Chondrocyte (in vitro differentiated cells): ENCODE data around the gene GABBR1. TPM values are rescaled to one million over a fixed set of nuclear protein-coding genes. Genes with fewer than 3 reads are reported as not detected.

Source experiments
- DNase-seq: peaks from one replicate; pipeline ENCODE4 v3.0.0; 2021; ENCODE audit warnings: mixed read lengths, low spot score
- H3K27ac Mint-ChIP-seq: one replicate; pipeline ENCODE4 v1.8.0; 2021; ENCODE audit warnings: mild to moderate bottlenecking, moderate library complexity, mixed read lengths; ENCODE audit not compliant: unreplicated experiment
- H3K27me3 Mint-ChIP-seq: 2 replicates; pipeline ENCODE4 v1.8.0; 2021; ENCODE audit warnings: low read depth, mixed read lengths
- H3K36me3 Mint-ChIP-seq: 2 replicates; pipeline ENCODE4 v1.8.0; 2021; ENCODE audit warnings: low read depth, mixed read lengths
- H3K4me1 Mint-ChIP-seq: 2 replicates; pipeline ENCODE4 v1.8.0; 2021; ENCODE audit warnings: low read depth, mild to moderate bottlenecking, mixed read lengths
- H3K4me3 Mint-ChIP-seq: one replicate; pipeline ENCODE4 v1.8.0; 2021; ENCODE audit warnings: mild to moderate bottlenecking, moderate library complexity, mixed read lengths; ENCODE audit not compliant: unreplicated experiment
- H3K9me3 Mint-ChIP-seq: 2 replicates; pipeline ENCODE4 v1.8.0; 2021; ENCODE audit warnings: low read depth, mixed read lengths
- CTCF ChIP-seq: fragments of 200-600 bp; sonication (generic); IDR thresholded peaks from 2 replicates; pipeline ENCODE4 v1.5.0; 2021; ENCODE audit warnings: antibody characterized with exemption, mild to moderate bottlenecking, moderate library complexity
- total RNA-seq: library from RNA; stranded (reverse); gene quantifications from 3 replicates; pipeline ENCODE4 v1.2.1, GENCODE V29; 2021

The GABBR1 gene
- total RNA-seq, 1 donor from 2014 or later, result 50.7 TPM

DNA sequence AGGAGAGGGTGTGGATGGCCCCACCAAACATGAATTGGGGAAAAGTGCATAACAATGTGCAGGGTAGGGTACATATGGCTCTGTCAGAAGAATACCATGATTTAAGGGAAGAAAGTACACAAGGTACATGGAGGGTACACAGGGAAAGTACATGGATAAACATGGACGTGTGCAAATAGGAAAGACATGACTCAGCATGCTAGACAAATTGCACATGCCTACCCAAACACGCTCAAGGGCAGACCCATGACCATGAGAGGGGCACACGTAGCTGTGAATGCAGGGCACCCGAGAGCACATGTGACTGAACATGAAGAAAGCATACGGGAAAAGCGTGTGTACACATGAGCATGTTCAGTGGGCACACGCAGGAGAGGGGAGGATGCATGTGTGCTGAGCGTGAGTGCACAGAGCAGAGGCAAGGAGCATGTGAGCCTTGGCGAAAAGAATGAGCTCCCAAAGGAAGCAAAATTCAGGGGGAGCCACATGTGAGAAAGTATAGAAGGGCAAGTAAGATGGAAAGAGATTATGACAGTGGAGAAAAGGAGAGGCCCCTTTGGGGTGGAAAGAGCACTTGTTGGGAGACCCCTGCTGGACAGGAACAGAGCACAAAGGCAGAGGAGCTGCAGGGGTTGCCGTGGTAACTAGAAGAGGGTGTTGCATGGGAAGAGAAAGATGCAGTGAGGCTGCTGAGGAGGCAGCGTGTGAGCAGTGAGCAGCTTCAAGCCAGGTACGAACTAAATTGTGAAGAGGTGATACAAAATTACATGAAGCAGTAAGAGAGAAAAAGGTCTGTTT, 30.2 kb downstream of the GABBR1 start:
- Mint-ChIP-seq H3K27ac (no peak overlapping the region), H3K4me3 (no peak overlapping the region), H3K36me3 (peaks cover 54% of the 10 kb centered on the region), H3K4me1 (no peaks in the 10 kb centered on the region), H3K27me3 (no peaks in the 10 kb centered on the region), H3K9me3 (no peaks in the 10 kb centered on the region)
- DNase-seq, result no peak
- peak; percentile 55 for TF ChIP-seq CTCF

DNA sequence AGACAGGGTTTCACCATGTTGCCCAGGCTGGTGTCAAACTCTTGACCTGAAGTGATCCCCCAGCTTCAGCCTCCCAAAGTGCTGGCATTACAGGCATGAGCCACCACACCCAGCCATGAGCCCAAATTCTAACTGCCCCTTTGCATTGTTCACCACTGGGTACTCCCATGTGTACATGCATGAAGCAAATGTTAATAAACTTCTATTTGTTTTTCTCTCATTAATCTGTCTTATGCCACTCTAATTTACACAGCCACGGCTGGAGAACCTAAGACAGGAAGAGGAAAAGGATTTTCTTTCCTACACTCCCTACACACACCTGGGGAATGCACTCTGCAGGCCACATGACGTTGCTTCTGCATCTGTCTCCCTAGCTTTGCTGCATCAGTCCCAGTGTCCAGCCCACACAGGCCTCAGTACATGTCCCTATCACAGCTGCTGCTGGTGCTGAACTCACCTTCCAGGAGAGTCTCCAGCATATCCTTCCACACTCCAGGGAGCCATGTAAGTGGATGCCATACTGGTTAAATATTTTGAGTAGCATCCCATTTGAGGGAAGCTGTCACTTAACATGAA, 34.7 kb downstream of the GABBR1 start:
- H3K27ac Mint-ChIP-seq, result no peak overlapping the region
- no peaks in the 10 kb centered on the region for H3K9me3 Mint-ChIP-seq
- H3K27me3 Mint-ChIP-seq, result no peaks in the 10 kb centered on the region
- no peak for DNase-seq
- H3K36me3 Mint-ChIP-seq, result peaks cover 21% of the 10 kb centered on the region
- H3K4me3 Mint-ChIP-seq, result no peak overlapping the region
- TF ChIP-seq CTCF, result no peak
- H3K4me1 Mint-ChIP-seq, result no peaks in the 10 kb centered on the region

- Mint-ChIP-seq H3K27me3 (peaks cover 2% of the 10 kb centered on the region), H3K4me3 (no peak overlapping the region), H3K9me3 (no peaks in the 10 kb centered on the region), H3K36me3 (peaks cover 11% of the 10 kb centered on the region), H3K27ac (no peak overlapping the region), H3K4me1 (no peaks in the 10 kb centered on the region)
- TF ChIP-seq CTCF, result no peak
- no peak for DNase-seq
These were observed 35.8 kb downstream of the GABBR1 start for GRCh38 chr6:29597184-29597583.

- TF ChIP-seq CTCF, result no peak
- Mint-ChIP-seq H3K9me3 (no peaks in the 10 kb centered on the region), H3K27me3 (peaks cover 3% of the 10 kb centered on the region), H3K4me3 (no peak overlapping the region), H3K36me3 (peaks cover 5% of the 10 kb centered on the region), H3K27ac (no peak overlapping the region), H3K4me1 (no peaks in the 10 kb centered on the region)
- no peak for DNase-seq
These were observed 36.5 kb downstream of the GABBR1 start for GRCh38 chr6:29596381-29596900.

DNA sequence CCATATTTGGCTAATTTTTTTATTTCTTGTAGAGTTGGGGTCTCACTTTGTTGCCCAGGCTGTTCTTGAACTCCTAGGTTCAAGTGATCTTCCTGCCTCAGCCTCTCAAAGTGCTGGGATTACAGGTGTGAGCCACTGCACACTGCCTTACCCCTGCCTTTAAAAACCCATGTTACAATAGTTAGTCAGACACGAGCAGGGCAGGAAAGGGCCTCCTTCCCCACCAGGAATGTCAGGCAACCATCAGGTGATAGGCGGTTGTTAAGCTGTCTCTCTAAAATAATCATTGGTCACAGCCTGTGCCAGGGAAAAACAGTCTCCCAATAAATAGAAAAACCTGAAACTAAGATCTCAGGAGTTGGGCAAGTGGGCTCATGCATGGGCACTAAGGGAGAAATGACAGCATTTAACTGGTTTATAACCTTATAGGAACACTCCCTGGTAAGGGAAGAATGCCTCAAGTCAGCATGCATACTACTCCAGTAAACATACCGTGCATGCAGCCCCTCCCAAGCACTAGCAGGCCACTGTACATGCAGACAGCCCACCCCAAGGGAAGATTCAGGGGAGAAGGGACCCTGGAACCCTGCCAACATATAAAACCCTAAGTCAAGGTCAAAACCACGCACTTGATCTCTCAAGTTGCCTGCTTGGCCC, 39.7 kb downstream of the GABBR1 start:
- no peaks in the 10 kb centered on the region for H3K9me3 Mint-ChIP-seq
- DNase-seq, result no peak
- no peaks in the 10 kb centered on the region for H3K4me1 Mint-ChIP-seq
- H3K27ac Mint-ChIP-seq, result no peak overlapping the region
- H3K4me3 Mint-ChIP-seq, result no peak overlapping the region
- TF ChIP-seq CTCF, result no peak
- no peaks in the 10 kb centered on the region for H3K36me3 Mint-ChIP-seq
- peaks cover 5% of the 10 kb centered on the region for H3K27me3 Mint-ChIP-seq
